CD8-positive, alpha-beta memory T cell (primary cell): Measurements from ENCODE around the gene ITK. TPM values are rescaled to one million over a fixed set of nuclear protein-coding genes. Genes with fewer than 3 reads are reported as not detected.

Experiments
- CTCF ChIA-PET: fragments of 350-600 bp; sonication (Branson Sonifier 250); formaldehyde crosslinking; loops from one replicate; lab custom pipeline; 2021; ENCODE audit warnings: antibody characterized with exemption; lab: Charles Lee
- POLR2A ChIA-PET: fragments of 350-600 bp; sonication (Branson Sonifier 250); formaldehyde crosslinking; loops from one replicate; lab custom pipeline; 2021; ENCODE audit warnings: antibody characterized with exemption; lab: Charles Lee
- DNase-seq, 5 donors: peaks; one replicate each; pipeline versions ENCODE4 v3.0.0 to v3.0.0-alpha.2; 2020 to 2022; ENCODE audit warnings: mixed read lengths in 1 of 5
- H3K27ac ChIP-seq: one replicate; pipeline ENCODE4 v1.7.0; 2013; ENCODE audit warnings: low read depth, mild to moderate bottlenecking, low read length, moderate library complexity
- H3K27me3 ChIP-seq: 2 replicates; pipeline ENCODE4 v1.7.0; 2013; ENCODE audit warnings: low read length, mild to moderate bottlenecking; ENCODE audit not compliant: insufficient read depth, poor library complexity, severe bottlenecking
- H3K36me3 ChIP-seq: 2 replicates; pipeline ENCODE4 v1.7.0; 2013; ENCODE audit warnings: mild to moderate bottlenecking, low read length, moderate library complexity; ENCODE audit not compliant: insufficient read depth
- H3K4me1 ChIP-seq: 2 replicates; pipeline ENCODE4 v1.7.0; 2013; ENCODE audit warnings: mild to moderate bottlenecking, low read length, moderate library complexity; ENCODE audit not compliant: insufficient read depth
- H3K4me3 ChIP-seq: 2 replicates; pipeline ENCODE4 v1.7.0; 2013; ENCODE audit warnings: mild to moderate bottlenecking, low read length
- H3K9me3 ChIP-seq: 2 replicates; pipeline ENCODE4 v1.7.0; 2013; ENCODE audit warnings: mild to moderate bottlenecking, low read length
- H3K27ac Mint-ChIP-seq, 8 donors: one replicate each; pipeline ENCODE4 v1.8.0; 2020 to 2021; ENCODE audit warnings: mixed read lengths in 8 of 8, mild to moderate bottlenecking in 6 of 8, inconsistent platforms in 3 of 8, moderate library complexity in 3 of 8
- H3K27me3 Mint-ChIP-seq, 2 donors: one replicate each; pipeline ENCODE4 v1.8.0; 2020 to 2021; ENCODE audit warnings: mixed read lengths in 2 of 2, mild to moderate bottlenecking in 1 of 2, moderate library complexity in 1 of 2
- H3K36me3 Mint-ChIP-seq, 3 donors: one replicate each; pipeline ENCODE4 v1.8.0; 2020 to 2021; ENCODE audit warnings: mixed read lengths in 3 of 3, inconsistent platforms in 1 of 3, mild to moderate bottlenecking in 1 of 3
- H3K4me1 Mint-ChIP-seq, 3 donors: one replicate each; pipeline ENCODE4 v1.8.0; 2020 to 2021; ENCODE audit warnings: mixed read lengths in 3 of 3, inconsistent platforms in 1 of 3, mild to moderate bottlenecking in 1 of 3
- H3K4me3 Mint-ChIP-seq, 7 donors: one replicate each; pipeline ENCODE4 v1.8.0; 2020 to 2021; ENCODE audit warnings: mixed read lengths in 7 of 7, mild to moderate bottlenecking in 6 of 7, moderate library complexity in 4 of 7, inconsistent platforms in 2 of 7
- H3K9me3 Mint-ChIP-seq, 5 donors: one replicate each; pipeline ENCODE4 v1.8.0; 2020 to 2022; ENCODE audit warnings: mixed read lengths in 5 of 5, mild to moderate bottlenecking in 3 of 5, moderate library complexity in 2 of 5, inconsistent platforms in 1 of 5
- polyA plus RNA-seq: library from polyadenylated mRNA; unstranded; fragments of 300-500 nt; fragmentation: Illumina TruSeq; gene quantifications from one replicate; pipeline ENCODE4 v1.2.3, GENCODE V29; 2021
- total RNA-seq, 2 experiments: library from RNA; stranded (reverse); gene quantifications; one replicate each; pipeline ENCODE4 v1.2.3, GENCODE V29; 2021

ITK gene
- total and polyA plus RNA-seq, 3 experiments from 2014 or later, result 129 to 162 (median 150) TPM

DNA sequence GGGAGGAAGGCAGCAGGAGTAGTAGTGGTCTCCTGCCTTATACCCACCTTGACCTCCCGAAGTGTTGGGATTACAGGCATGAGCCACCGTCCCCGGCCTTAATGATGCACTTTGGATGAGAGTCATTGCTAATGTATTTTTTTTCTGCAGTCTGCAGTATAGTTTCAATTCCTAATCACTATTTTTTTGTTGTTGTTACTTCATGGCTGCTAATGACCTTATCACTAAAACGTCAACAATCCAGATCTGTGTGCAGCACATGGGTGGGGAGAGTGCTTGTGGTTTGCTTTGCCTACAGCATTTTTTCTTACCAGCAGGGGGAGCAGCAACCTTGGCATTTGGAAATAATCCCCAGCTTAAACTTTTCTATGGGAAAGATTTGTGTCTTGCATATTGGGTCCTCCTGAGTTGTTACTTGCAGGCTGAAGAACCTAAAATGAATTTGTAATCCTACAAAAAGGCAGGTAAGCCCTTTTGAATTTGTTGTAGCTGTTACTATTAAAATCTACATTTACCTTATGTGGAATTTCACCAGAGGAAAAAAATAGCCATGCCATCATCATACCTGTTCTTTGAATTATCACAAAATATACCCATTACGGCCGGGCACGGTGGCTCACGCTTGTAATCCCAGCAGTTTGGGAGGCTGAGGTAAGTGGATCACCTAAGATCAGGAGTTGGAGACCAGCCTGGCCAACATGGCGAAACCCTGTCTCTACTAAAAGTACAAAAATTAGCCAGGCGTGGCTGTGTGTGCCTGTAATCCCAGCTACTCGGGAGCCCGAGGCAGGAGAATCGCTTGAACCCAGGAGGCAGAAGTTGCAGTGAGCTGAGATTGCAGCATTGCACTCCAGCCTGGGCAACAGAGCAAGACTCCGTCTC, 31.7 kb upstream of the ITK start:
- no peaks in the 10 kb centered on the region for H3K27me3 Mint-ChIP-seq
- Histone ChIP-seq H3K36me3 (no peaks in the 10 kb centered on the region), H3K4me3 (no peak overlapping the region), H3K27ac (no peak overlapping the region), H3K4me1 (peaks cover 34% of the 10 kb centered on the region), H3K9me3 (no peaks in the 10 kb centered on the region), H3K27me3 (no peaks in the 10 kb centered on the region)
- H3K4me1 Mint-ChIP-seq, result peaks cover 28 to 40% (median 40%) of the 10 kb centered on the region in 3 donors
- no peaks in the 10 kb centered on the region for H3K9me3 Mint-ChIP-seq
- no peaks in the 10 kb centered on the region for H3K36me3 Mint-ChIP-seq
- CTCF ChIA-PET, result interaction anchor here (0.6 to 4.7 kb wide), 35 partner anchors 8 to 194 kb away, joined by 3 to 46 read pairs (median 6); partner anchors contain the start of gene ITK
- DNase-seq, result peak; percentile 68 to 86 (median 79)
- peak overlapping the region in 3 of 7 donors; percentile 13 to 71 (median 25) for H3K4me3 Mint-ChIP-seq
- H3K27ac Mint-ChIP-seq, result peak overlapping the region; percentile 37 to 94 (median 76)
- POLR2A ChIA-PET, result interaction anchor here (0.6 to 2.0 kb wide), 11 partner anchors 18 to 108 kb away, joined by 3 to 9 read pairs (median 3); no protein-coding TSS in a partner anchor

DNA sequence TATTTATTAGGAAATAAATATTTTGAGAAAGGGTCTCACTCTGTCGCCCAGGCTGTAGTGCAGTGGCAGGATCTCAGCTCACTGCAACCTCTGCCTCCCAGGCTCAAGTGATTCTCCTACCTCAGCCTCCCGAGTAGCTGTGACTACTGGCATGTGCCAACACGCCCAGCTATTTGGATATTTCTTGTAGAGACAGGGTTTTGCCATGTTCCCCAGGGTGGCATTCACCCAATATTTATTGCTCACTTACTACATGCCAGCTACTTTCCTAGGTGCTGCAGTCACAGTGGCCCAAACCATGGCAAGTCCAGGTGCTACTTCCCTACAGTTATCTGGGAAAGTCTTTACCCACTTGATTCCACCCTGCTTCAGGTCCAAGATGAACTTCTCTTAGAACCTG, 29.6 kb upstream of the ITK start:
- Histone ChIP-seq H3K9me3 (no peaks in the 10 kb centered on the region), H3K27me3 (no peaks in the 10 kb centered on the region), H3K4me3 (no peak overlapping the region), H3K36me3 (no peaks in the 10 kb centered on the region), H3K4me1 (peaks cover 53% of the 10 kb centered on the region), H3K27ac (no peak overlapping the region)
- Mint-ChIP-seq H3K4me3 (no peak overlapping the region), H3K27me3 (no peaks in the 10 kb centered on the region), H3K9me3 (no peaks in the 10 kb centered on the region), H3K36me3 (peaks cover 0 to 3% (median 0%) of the 10 kb centered on the region in 3 donors), H3K4me1 (peaks cover 44 to 57% (median 55%) of the 10 kb centered on the region in 3 donors), H3K27ac (peak overlapping the region in 5 of 8 donors; percentile 19 to 69 (median 30))
- ChIA-PET CTCF (interaction anchor here (4.5 to 4.7 kb wide), 2 partner anchors 30 to 36 kb away, joined by 33 to 46 read pairs; partner anchors contain the start of gene ITK), POLR2A (no interaction called here)
- no peak for DNase-seq

DNA sequence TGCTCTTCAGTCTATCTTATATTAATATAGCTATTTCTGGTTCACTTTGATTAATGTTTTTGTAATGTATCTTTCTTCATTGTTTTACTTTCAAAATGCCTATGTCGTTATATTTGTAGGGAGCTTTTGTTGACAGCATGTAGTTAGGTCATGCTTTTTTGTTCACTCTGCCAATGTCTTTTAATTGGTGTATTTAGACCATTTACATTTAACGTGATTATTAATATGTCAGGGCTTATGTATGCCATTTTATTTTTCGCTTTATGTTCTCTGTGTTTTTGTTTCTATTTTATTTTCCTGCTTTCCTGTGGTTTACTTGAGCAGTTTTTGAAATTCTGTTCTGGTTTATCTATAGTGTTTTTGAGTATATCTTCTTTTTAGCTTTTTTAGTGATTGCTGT, 25.3 kb upstream of the ITK start:
- H3K36me3 ChIP-seq, result no peaks in the 10 kb centered on the region
- Mint-ChIP-seq H3K4me1 (peaks cover 58 to 78% (median 76%) of the 10 kb centered on the region in 3 donors), H3K36me3 (peaks cover 0 to 3% (median 0%) of the 10 kb centered on the region in 3 donors), H3K4me3 (peak overlapping the region; percentile 81 to 92 (median 84)), H3K27me3 (no peaks in the 10 kb centered on the region), H3K9me3 (no peaks in the 10 kb centered on the region), H3K27ac (peak overlapping the region; percentile 25 to 97 (median 93))
- H3K27me3 ChIP-seq, result no peaks in the 10 kb centered on the region
- CTCF ChIA-PET, result interaction anchor here (0.9 to 1.6 kb wide), 7 partner anchors 10 to 49 kb away, joined by 3 to 7 read pairs (median 4); partner anchors contain the start of gene ITK
- POLR2A ChIA-PET, result interaction anchor here (0.5 to 1.7 kb wide), 9 partner anchors 12 to 110 kb away, joined by 3 to 5 read pairs (median 4); partner anchors contain the start of gene MED7
- no peak for DNase-seq
- no peak overlapping the region for H3K27ac ChIP-seq
- H3K9me3 ChIP-seq, result no peaks in the 10 kb centered on the region
- H3K4me1 ChIP-seq, result peaks cover 72% of the 10 kb centered on the region
- peak overlapping the region; percentile 19 for H3K4me3 ChIP-seq

DNA sequence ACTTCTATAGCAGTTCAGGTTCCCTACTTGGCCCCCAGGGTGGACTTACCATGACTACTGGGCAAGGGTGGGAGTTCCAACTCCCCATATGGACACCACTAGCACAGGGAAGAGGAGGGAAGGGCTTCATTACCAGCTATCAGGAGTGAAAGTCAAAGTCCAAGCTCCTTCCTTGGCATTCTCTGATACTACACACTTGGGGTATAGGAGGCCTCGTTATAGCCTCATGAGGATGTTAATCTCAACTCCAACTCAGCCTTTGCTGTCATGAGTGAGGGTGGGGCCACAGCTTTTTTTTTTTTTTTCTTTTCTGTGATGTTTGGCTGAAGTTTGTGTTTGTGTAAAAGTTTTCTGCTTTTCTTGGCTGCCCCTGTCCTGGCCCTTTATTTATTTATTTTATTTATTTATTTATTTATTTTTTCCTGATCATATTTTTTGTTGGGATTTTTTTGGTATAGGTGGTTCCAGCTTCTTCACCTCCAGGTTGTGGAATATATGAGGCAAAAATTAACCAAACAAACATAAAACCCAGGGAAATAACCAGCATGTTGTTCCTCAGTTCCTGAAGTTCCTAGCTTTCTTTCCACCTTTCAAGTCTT, 23.2 kb upstream of the ITK start:
- H3K27ac ChIP-seq, result no peak overlapping the region
- no peak overlapping the region for H3K4me3 ChIP-seq
- Mint-ChIP-seq H3K27me3 (no peaks in the 10 kb centered on the region), H3K4me3 (peak overlapping the region in 1 of 7 donors; percentile 10), H3K4me1 (peaks cover 64 to 85% (median 83%) of the 10 kb centered on the region in 3 donors), H3K27ac (peak overlapping the region in 5 of 8 donors; percentile 8 to 71 (median 52)), H3K9me3 (no peaks in the 10 kb centered on the region), H3K36me3 (peaks cover 0 to 3% (median 0%) of the 10 kb centered on the region in 3 donors)
- H3K27me3 ChIP-seq, result no peaks in the 10 kb centered on the region
- no peaks in the 10 kb centered on the region for H3K9me3 ChIP-seq
- no peaks in the 10 kb centered on the region for H3K36me3 ChIP-seq
- POLR2A ChIA-PET, result interaction anchor here (0.6 to 2.0 kb wide), 6 partner anchors 11 to 121 kb away, joined by 3 to 9 read pairs (median 4); partner anchors contain the start of gene MED7
- DNase-seq, result no peak
- H3K4me1 ChIP-seq, result peaks cover 66% of the 10 kb centered on the region
- CTCF ChIA-PET, result interaction anchor here (0.9 to 1.5 kb wide), 5 partner anchors 8 to 46 kb away, joined by 3 to 6 read pairs (median 3); no protein-coding TSS in a partner anchor

DNA sequence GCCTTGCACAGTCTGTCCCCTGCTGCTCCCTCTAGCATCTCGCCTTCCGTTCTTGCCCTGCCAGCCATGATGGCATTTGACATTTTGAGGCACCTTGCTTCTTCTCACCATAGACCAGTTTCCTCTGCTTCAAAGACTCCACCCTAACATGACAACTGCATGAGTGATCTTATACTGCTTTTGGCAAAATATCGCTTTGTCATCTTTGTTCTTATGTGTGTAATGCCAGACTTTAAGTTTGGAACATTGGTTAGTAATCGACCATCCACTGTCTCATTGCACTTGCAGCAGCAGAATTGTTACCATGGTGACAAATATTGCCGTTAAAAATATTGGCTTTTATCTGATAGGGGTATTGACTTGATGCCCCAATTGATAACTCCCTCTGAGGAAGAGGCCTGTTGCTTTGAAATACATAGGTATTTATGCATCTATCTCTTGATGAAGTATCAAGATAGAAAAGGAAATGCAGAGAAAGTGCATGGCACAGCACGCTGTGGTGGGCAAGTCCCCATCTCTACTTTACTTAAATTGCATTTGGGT, 21.4 kb upstream of the ITK start:
- H3K36me3 Mint-ChIP-seq, result peaks cover 0 to 3% (median 0%) of the 10 kb centered on the region in 3 donors
- H3K27ac Mint-ChIP-seq, result peak overlapping the region; percentile 89 to 100 (median 96)
- ChIA-PET POLR2A (interaction anchor here (1.0 kb wide), 1 partner anchor 20 kb away, joined by 3 read pairs; no protein-coding TSS in a partner anchor), CTCF (no interaction called here)
- no peaks in the 10 kb centered on the region for H3K9me3 ChIP-seq
- peak overlapping the region; percentile 24 to 81 (median 61) for H3K4me3 Mint-ChIP-seq
- no peaks in the 10 kb centered on the region for H3K9me3 Mint-ChIP-seq
- peaks cover 52 to 78% (median 76%) of the 10 kb centered on the region in 3 donors for H3K4me1 Mint-ChIP-seq
- DNase-seq, result peak in 3 of 5 donors; percentile 61 to 71 (median 61)
- no peaks in the 10 kb centered on the region for H3K27me3 Mint-ChIP-seq
- no peaks in the 10 kb centered on the region for H3K27me3 ChIP-seq
- H3K36me3 ChIP-seq, result no peaks in the 10 kb centered on the region
- H3K4me1 ChIP-seq, result peaks cover 51% of the 10 kb centered on the region
- H3K27ac ChIP-seq, result peak overlapping the region; percentile 79
- peak overlapping the region; percentile 30 for H3K4me3 ChIP-seq

DNA sequence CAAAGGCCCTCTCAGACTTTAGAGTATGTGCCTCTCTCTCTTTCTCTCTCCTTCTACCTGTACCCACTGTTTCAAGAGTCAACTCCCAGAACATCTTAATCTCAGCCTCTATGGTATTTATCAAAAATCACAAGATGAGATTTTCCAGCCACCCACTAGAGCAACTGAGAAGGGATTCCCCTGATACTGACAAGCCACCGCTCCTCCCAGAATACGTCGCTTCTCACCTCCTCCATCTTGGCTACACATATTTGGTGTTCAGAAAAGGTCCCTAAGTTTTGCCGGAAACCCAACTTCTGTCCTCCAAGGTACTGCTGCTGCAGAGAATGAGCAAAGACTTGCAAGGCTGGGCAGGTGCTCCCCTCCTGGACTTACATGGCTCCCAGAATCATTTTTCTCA, 20.6 kb upstream of the ITK start:
- H3K27me3 ChIP-seq, result no peaks in the 10 kb centered on the region
- ChIA-PET CTCF (no interaction called here), POLR2A (interaction anchor here (1.0 kb wide), 1 partner anchor 19 kb away, joined by 3 read pairs; no protein-coding TSS in a partner anchor)
- no peaks in the 10 kb centered on the region for H3K36me3 ChIP-seq
- no peaks in the 10 kb centered on the region for H3K9me3 ChIP-seq
- no peaks in the 10 kb centered on the region for H3K27me3 Mint-ChIP-seq
- H3K4me1 ChIP-seq, result peaks cover 45% of the 10 kb centered on the region
- H3K9me3 Mint-ChIP-seq, result no peaks in the 10 kb centered on the region
- H3K27ac ChIP-seq, result peak overlapping the region; percentile 79
- H3K4me3 ChIP-seq, result peak overlapping the region; percentile 30
- H3K4me3 Mint-ChIP-seq, result peak overlapping the region; percentile 34 to 81 (median 62)
- peaks cover 0 to 1% (median 0%) of the 10 kb centered on the region in 3 donors for H3K36me3 Mint-ChIP-seq
- H3K4me1 Mint-ChIP-seq, result peaks cover 46 to 72% (median 71%) of the 10 kb centered on the region in 3 donors
- H3K27ac Mint-ChIP-seq, result peak overlapping the region; percentile 89 to 100 (median 96)
- peak in 4 of 5 donors; percentile 32 to 70 (median 41) for DNase-seq

DNA sequence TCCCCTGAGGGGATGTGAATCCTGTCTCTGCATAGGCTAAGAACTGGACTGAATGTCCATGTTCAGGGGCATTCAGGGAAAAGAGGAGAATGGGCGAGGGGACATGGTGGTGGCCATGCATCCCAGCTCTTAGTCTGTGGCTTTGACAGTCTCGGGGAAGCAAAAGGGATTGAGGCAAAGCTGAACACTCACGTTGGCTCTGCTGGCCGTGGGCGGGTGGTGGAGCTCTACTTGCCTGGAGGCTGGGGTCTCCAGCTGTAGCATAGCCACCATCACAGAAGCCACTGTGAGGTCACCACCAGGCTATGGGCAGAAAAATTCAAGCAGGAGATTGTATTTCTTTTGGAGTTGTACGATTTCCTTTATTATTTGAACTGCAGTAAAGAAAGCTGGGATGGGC, 18.6 kb upstream of the ITK start:
- ChIA-PET CTCF (interaction anchor here (1.4 to 3.6 kb wide), 5 partner anchors 9 to 30 kb away, joined by 3 to 13 read pairs (median 4); no protein-coding TSS in a partner anchor), POLR2A (interaction anchor here (0.9 kb wide), 1 partner anchor 105 kb away, joined by 3 read pairs; no protein-coding TSS in a partner anchor)
- Histone ChIP-seq H3K4me3 (no peak overlapping the region), H3K27me3 (no peaks in the 10 kb centered on the region), H3K36me3 (no peaks in the 10 kb centered on the region), H3K4me1 (peaks cover 37% of the 10 kb centered on the region), H3K9me3 (no peaks in the 10 kb centered on the region), H3K27ac (no peak overlapping the region)
- H3K9me3 Mint-ChIP-seq, result no peaks in the 10 kb centered on the region
- no peaks in the 10 kb centered on the region for H3K36me3 Mint-ChIP-seq
- no peak overlapping the region for H3K4me3 Mint-ChIP-seq
- no peaks in the 10 kb centered on the region for H3K27me3 Mint-ChIP-seq
- no peak for DNase-seq
- peaks cover 40 to 70% (median 65%) of the 10 kb centered on the region in 3 donors for H3K4me1 Mint-ChIP-seq
- H3K27ac Mint-ChIP-seq, result no peak overlapping the region
